CD4-positive, alpha-beta T cell treated with Interleukin-15 for 4 hours (primary cell): Measurements from ENCODE around the gene UBE2E2.
"Not testable (repeated sequence)": the region's sequence is repeated elsewhere in the genome, so short reads cannot be mapped to it uniquely, and the experiment has no call there.

Source experiments
- DNase-seq: peaks from one replicate; pipeline ENCODE4 v3.0.0-alpha.2; 2020; ENCODE audit warnings: low spot score

Gene UBE2E2

GRCh38 chr3:23588547-23588946 is 385.4 kb downstream of the UBE2E2 start:
- no peak for DNase-seq

- no peak for DNase-seq
Measured at GRCh38 chr3:23589602-23590001, 386.5 kb downstream of the UBE2E2 start.

GRCh38 chr3:23590424-23591273 is 387.5 kb downstream of the UBE2E2 start:
- DNase-seq: no peak

GRCh38 chr3:23591374-23591773 is 388.2 kb downstream of the UBE2E2 start:
- no peak for DNase-seq

- no peak for DNase-seq
Measured at GRCh38 chr3:23592961-23593931, 390.1 kb downstream of the UBE2E2 start.

- no peak for DNase-seq
Measured at GRCh38 chr3:23594066-23594465, 390.9 kb downstream of the UBE2E2 start.

GRCh38 chr3:23594894-23595670 is 392.0 kb downstream of the UBE2E2 start:
- no peak for DNase-seq

GRCh38 chr3:23595851-23596250 is 392.7 kb downstream of the UBE2E2 start:
- no peak for DNase-seq

GRCh38 chr3:23600167-23600871 is 397.2 kb downstream of the UBE2E2 start:
- no peak for DNase-seq

- no peak for DNase-seq
Measured at GRCh38 chr3:23601091-23601822, 398.1 kb downstream of the UBE2E2 start.

- no peak for DNase-seq
Measured at GRCh38 chr3:23602971-23603370, 399.8 kb downstream of the UBE2E2 start.

GRCh38 chr3:23607184-23607847 is 404.2 kb downstream of the UBE2E2 start:
- DNase-seq: no peak

- DNase-seq: no peak
Measured at GRCh38 chr3:23608650-23609049, 405.5 kb downstream of the UBE2E2 start.

GRCh38 chr3:23611737-23612295 is 408.7 kb downstream of the UBE2E2 start:
- no peak for DNase-seq

GRCh38 chr3:23612296-23612891 is 409.3 kb downstream of the UBE2E2 start:
- DNase-seq: no peak

GRCh38 chr3:23615068-23615467 is 411.9 kb downstream of the UBE2E2 start:
- no peak for DNase-seq

GRCh38 chr3:23618475-23618874 is 415.3 kb downstream of the UBE2E2 start:
- not testable (repeated sequence) for DNase-seq

- DNase-seq: no peak
Measured at GRCh38 chr3:23619705-23620637, 416.8 kb downstream of the UBE2E2 start.
